Astrocyte of the cerebellum (primary cell): ENCODE measurements around the gene ZDHHC7.

ENCODE experiments used
- DNase-seq: peaks from one replicate; pipeline ENCODE4 v3.0.0-alpha.2; 2011; ENCODE audit warnings: low read depth
- H3K4me3 ChIP-seq: 2 replicates; pipeline ENCODE4 v1.5.1; 2011; ENCODE audit warnings: mild to moderate bottlenecking, low read depth, low read length, moderate library complexity
- CTCF ChIP-seq: IDR thresholded peaks from 2 replicates; pipeline ENCODE4 v1.5.1; 2012; ENCODE audit warnings: low read length, low read depth, moderate library complexity, mild to moderate bottlenecking; ENCODE audit errors: missing control alignments
- in situ Hi-C: cut with HindIII; loops from 2 replicates; pipeline ENCODE4 v1.10.0; 2017; ENCODE audit warnings: low sequenced_read_pairs

ZDHHC7 gene

GRCh38 chr16:85048921-85049562, 37.7 kb upstream of the ZDHHC7 start:
- no peak for DNase-seq
- no peak overlapping the region for H3K4me3 ChIP-seq
- in situ Hi-C loops: no loop called here
- no peak for TF ChIP-seq CTCF

- no peak for DNase-seq
- H3K4me3 ChIP-seq: no peak overlapping the region
- in situ Hi-C loops: no loop called here
- no peak for TF ChIP-seq CTCF
Measured at GRCh38 chr16:85047867-85048455, 36.6 kb upstream of the ZDHHC7 start.

- no peak for DNase-seq
- TF ChIP-seq CTCF: no peak
- no peak overlapping the region for H3K4me3 ChIP-seq
- in situ Hi-C loops: no loop called here
Measured at GRCh38 chr16:85046931-85047866, 35.9 kb upstream of the ZDHHC7 start.

GRCh38 chr16:85046472-85046916, 35.2 kb upstream of the ZDHHC7 start:
- in situ Hi-C loops: no loop called here
- TF ChIP-seq CTCF: no peak
- no peak overlapping the region for H3K4me3 ChIP-seq
- no peak for DNase-seq

- H3K4me3 ChIP-seq: no peak overlapping the region
- TF ChIP-seq CTCF: no peak
- no peak for DNase-seq
- in situ Hi-C loops: no loop called here
Measured at GRCh38 chr16:85045641-85046471, 34.5 kb upstream of the ZDHHC7 start.

- DNase-seq: no peak
- no peak overlapping the region for H3K4me3 ChIP-seq
- in situ Hi-C loops: no loop called here
- no peak for TF ChIP-seq CTCF
Measured at GRCh38 chr16:85045077-85045476, 33.7 kb upstream of the ZDHHC7 start.
